ENCODE measurements around the gene LIN28A. TPM values are rescaled to one million over a fixed set of nuclear protein-coding genes. Genes with fewer than 3 reads are reported as not detected.
A peak's percentile ranks its signal among the peaks of the same experiment; 100 is the strongest.

Gene LIN28A
- total RNA-seq, 4 donors from 2014 or later = not detected

DNA sequence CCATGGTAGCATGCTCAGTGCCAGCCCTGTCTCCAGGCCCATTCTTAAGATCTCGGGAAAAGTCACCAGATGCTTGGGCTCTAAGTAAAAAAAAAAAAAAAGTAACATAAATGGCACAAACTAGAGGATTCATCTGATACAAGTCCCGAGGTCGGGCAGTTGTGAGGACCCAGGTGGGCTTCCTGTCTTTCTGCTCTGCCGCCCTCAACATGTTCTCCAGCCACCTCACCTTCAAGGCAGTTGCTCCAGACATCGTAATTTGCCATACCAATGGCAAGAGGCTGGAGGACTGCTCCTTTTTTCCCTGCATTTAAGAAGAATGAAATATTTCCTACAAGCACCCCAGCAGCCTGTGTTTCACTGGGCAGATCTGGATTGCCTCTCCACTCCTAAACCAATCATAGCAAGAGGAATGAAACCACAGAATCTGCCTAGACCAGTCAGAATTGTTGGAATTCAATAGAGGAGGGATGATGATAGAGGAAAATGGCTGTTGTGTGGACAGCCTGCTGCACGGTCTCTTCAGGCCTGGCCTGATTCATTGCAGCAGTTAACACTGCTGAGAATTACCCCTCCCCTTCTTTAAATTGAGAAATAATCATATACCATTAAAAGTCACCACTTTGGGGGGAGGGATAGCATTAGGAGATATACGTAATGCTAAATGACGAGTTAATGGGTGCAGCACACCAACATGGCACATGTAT is 67.0 kb downstream of the LIN28A start:
- no peaks in the 10 kb centered on the region for H3K27me3 ChIP-seq
- peaks cover 0 to 44% (median 0%) of the 10 kb centered on the region in 3 donors for H3K36me3 ChIP-seq
- no peak for TF ChIP-seq POLR2A (IDR thresholded peaks at IDR 0.05)
- TF ChIP-seq, protein P1, sequence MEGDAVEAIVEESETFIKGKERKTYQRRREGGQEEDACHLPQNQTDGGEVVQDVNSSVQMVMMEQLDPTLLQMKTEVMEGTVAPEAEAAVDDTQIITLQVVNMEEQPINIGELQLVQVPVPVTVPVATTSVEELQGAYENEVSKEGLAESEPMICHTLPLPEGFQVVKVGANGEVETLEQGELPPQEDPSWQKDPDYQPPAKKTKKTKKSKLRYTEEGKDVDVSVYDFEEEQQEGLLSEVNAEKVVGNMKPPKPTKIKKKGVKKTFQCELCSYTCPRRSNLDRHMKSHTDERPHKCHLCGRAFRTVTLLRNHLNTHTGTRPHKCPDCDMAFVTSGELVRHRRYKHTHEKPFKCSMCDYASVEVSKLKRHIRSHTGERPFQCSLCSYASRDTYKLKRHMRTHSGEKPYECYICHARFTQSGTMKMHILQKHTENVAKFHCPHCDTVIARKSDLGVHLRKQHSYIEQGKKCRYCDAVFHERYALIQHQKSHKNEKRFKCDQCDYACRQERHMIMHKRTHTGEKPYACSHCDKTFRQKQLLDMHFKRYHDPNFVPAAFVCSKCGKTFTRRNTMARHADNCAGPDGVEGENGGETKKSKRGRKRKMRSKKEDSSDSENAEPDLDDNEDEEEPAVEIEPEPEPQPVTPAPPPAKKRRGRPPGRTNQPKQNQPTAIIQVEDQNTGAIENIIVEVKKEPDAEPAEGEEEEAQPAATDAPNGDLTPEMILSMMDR (IDR thresholded peaks at IDR 0.05) = no peak
- peak in 1 of 3 donors; percentile 25 for DNase-seq
- peaks cover 0 to 13% (median 2%) of the 10 kb centered on the region in 4 donors for H3K4me1 ChIP-seq
- no peaks in the 10 kb centered on the region for H3K9me3 ChIP-seq
- H3K4me3 ChIP-seq = no peak overlapping the region
- H3K27ac ChIP-seq = no peak overlapping the region

DNA sequence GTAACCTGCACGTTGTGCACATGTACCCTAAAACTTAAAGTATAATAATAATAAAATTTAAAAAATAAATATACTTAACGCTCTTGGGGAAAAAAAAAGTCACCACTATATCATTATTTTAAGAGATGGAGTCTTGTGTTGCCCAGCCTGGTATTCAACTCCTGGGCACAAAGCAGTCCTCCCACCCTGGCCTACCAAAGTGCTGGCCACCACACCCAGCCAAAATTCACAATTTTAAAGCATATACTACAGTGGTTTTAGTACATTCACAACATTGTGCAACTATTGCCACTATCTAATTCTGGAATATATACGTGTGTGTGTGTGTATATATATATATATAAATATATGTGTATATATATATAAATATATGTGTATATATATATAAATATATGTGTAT is 67.5 kb downstream of the LIN28A start:
- TF ChIP-seq POLR2A (IDR thresholded peaks at IDR 0.05) = no peak
- H3K27ac ChIP-seq = no peak overlapping the region
- no peak overlapping the region for H3K4me3 ChIP-seq
- H3K27me3 ChIP-seq = no peaks in the 10 kb centered on the region
- no peaks in the 10 kb centered on the region for H3K9me3 ChIP-seq
- H3K4me1 ChIP-seq = peaks cover 0 to 13% (median 2%) of the 10 kb centered on the region in 4 donors
- no peak for DNase-seq
- H3K36me3 ChIP-seq = peaks cover 0 to 44% (median 0%) of the 10 kb centered on the region in 3 donors

DNA sequence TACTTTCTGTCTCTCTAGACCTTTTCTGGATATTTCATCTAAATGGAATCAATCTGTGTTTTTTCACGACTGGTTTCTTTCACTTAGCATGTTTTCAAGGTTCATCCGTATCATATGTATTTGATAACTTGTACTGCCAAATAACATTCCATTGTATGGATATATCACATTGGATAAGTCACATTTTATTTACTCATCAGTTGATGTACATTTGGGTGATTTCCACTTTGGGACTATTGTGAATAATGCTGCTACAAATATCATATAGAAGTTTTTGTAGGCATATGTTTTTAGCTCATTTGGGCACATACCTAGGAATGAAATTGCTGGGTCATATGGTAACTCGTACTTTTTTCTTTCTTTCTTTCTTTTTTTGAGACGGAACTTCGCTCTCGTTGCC is 68.4 kb downstream of the LIN28A start:
- Histone ChIP-seq H3K9me3 (no peaks in the 10 kb centered on the region), H3K4me1 (peaks cover 0 to 8% (median 0%) of the 10 kb centered on the region in 4 donors), H3K27me3 (no peaks in the 10 kb centered on the region), H3K27ac (no peak overlapping the region), H3K4me3 (no peak overlapping the region), H3K36me3 (peaks cover 0 to 42% (median 0%) of the 10 kb centered on the region in 3 donors)
- TF ChIP-seq, protein P1 (IDR thresholded peaks at IDR 0.05) = no peak
- TF ChIP-seq POLR2A (IDR thresholded peaks at IDR 0.05) = no peak
- DNase-seq = peak in 1 of 3 donors; percentile 18

Other genes with a start within 250 kb of the LIN28A start
- not detected for gene C1orf232, start 241.9 kb upstream of the LIN28A start, total RNA-seq
- gene ZNF593, start 240.9 kb upstream of the LIN28A start, total RNA-seq = 10 to 100 TPM; 11.7 to 19.5 (median 15.5) TPM
- not detected for gene ZNF593OS, start 239.0 kb upstream of the LIN28A start, total RNA-seq
- gene CNKSR1, start 233.3 kb upstream of the LIN28A start, total RNA-seq = 100 to 1,000 TPM in 2 of 4 donors, 10 to 100 TPM in 2; 28.9 to 160 (median 105) TPM
- gene CATSPER4, start 220.2 kb upstream of the LIN28A start, total RNA-seq = not detected
- 10 to 100 TPM; 11.0 to 32.2 (median 12.9) TPM for gene CEP85, start 176.6 kb upstream of the LIN28A start, total RNA-seq
- gene SH3BGRL3, start 130.7 kb upstream of the LIN28A start, total RNA-seq = 10 to 100 TPM; 62.7 to 91.8 (median 89.6) TPM
- 10 to 100 TPM in 3 of 4 donors, 1 to 10 TPM in 1; 3.9 to 68.5 (median 18.2) TPM for gene UBXN11, start 104.2 kb upstream of the LIN28A start, total RNA-seq
- gene CD52, start 92.9 kb upstream of the LIN28A start, total RNA-seq = 100 to 1,000 TPM in 1 of 4 donors, 10 to 100 TPM in 1, 1 to 10 TPM in 2; 4.7 to 135 (median 13.6) TPM
- 10 to 100 TPM in 3 of 4 donors, not detected in 1; 42.0 to 51.9 (median 51.8) TPM for gene CRYBG2, start 56.7 kb upstream of the LIN28A start, total RNA-seq
- gene ZNF683, start 38.1 kb upstream of the LIN28A start, total RNA-seq = not detected
- gene DHDDS, start 21.5 kb downstream of the LIN28A start, total RNA-seq = 10 to 100 TPM; 54.5 to 76.6 (median 62.1) TPM
- gene HMGN2, start 61.6 kb downstream of the LIN28A start, total RNA-seq = 100 to 1,000 TPM; 127 to 230 (median 147) TPM
- 100 to 1,000 TPM in 3 of 4 donors, 10 to 100 TPM in 1; 69.3 to 311 (median 292) TPM for gene RPS6KA1, start 118.9 kb downstream of the LIN28A start, total RNA-seq

Data from Peyer's patch (tissue), 4 donors.